Naive thymus-derived CD4-positive, alpha-beta T cell (primary cell): ENCODE results near the gene FGF18. TPM values are rescaled to one million over a fixed set of nuclear protein-coding genes. Genes with fewer than 3 reads are reported as not detected.
"Not testable (repeated sequence)": the region's sequence is repeated elsewhere in the genome, so short reads cannot be mapped to it uniquely, and the experiment has no call there.

Experiments used
- ATAC-seq: fragments of 150-1000 bp; cut with Tn5 transposase; 2 replicates; pipeline ENCODE4 v1.10.0; 2021; ENCODE audit warnings: mild to moderate bottlenecking, moderate library complexity
- CTCF ChIA-PET: fragments of 350-600 bp; sonication (Branson Sonifier 250); formaldehyde crosslinking; loops from one replicate; lab custom pipeline; 2021; ENCODE audit warnings: antibody characterized with exemption; lab: Charles Lee
- POLR2A ChIA-PET: fragments of 350-600 bp; sonication (Branson Sonifier 250); formaldehyde crosslinking; loops from one replicate; lab custom pipeline; 2021; ENCODE audit warnings: antibody characterized with exemption, inconsistent platforms; lab: Charles Lee
- DNase-seq, 9 donors: peaks; one replicate each; pipeline versions ENCODE4 v3.0.0 to v3.0.0-alpha.2; 2020 to 2022; ENCODE audit warnings: mixed read lengths in 1 of 9
- H3K27ac ChIP-seq: one replicate; pipeline ENCODE4 v1.7.0; 2013; ENCODE audit warnings: mild to moderate bottlenecking, low read depth, low read length, moderate library complexity
- H3K27me3 ChIP-seq, 2 donors: one replicate each; pipeline ENCODE4 v1.7.0; 2013; ENCODE audit warnings: low read length in 2 of 2, mild to moderate bottlenecking in 2 of 2, moderate library complexity in 2 of 2; ENCODE audit not compliant: control insufficient read depth in 2 of 2, insufficient read depth in 2 of 2
- H3K36me3 ChIP-seq, 3 experiments: 1 replicate in 2 of 3; 2 replicates in 1 of 3; pipeline ENCODE4 v1.7.0; 2013; ENCODE audit warnings: low read length in 3 of 3, mild to moderate bottlenecking in 3 of 3, moderate library complexity in 1 of 3; ENCODE audit not compliant: insufficient read depth in 3 of 3, control insufficient read depth in 2 of 3
- H3K4me1 ChIP-seq, 2 donors: one replicate each; pipeline ENCODE4 v1.7.0; 2013; ENCODE audit warnings: low read length in 2 of 2, mild to moderate bottlenecking in 2 of 2, moderate library complexity in 1 of 2; ENCODE audit not compliant: control insufficient read depth in 2 of 2, insufficient read depth in 2 of 2
- H3K4me3 ChIP-seq: 2 replicates; pipeline ENCODE4 v1.7.0; 2013; ENCODE audit warnings: mild to moderate bottlenecking, low read length
- H3K9me3 ChIP-seq, 3 experiments: 1 replicate in 2 of 3; 2 replicates in 1 of 3; pipeline ENCODE4 v1.7.0; 2013; ENCODE audit warnings: low read length in 3 of 3; ENCODE audit not compliant: control insufficient read depth in 2 of 3
- H3K27ac Mint-ChIP-seq, 9 donors: one replicate each; pipeline ENCODE4 v1.8.0; 2020 to 2022; ENCODE audit warnings: mixed read lengths in 9 of 9, mild to moderate bottlenecking in 8 of 9, moderate library complexity in 5 of 9, inconsistent platforms in 2 of 9
- H3K27me3 Mint-ChIP-seq, 5 donors: one replicate each; pipeline ENCODE4 v1.8.0; 2021 to 2022; ENCODE audit warnings: mixed read lengths in 5 of 5, mild to moderate bottlenecking in 1 of 5
- H3K36me3 Mint-ChIP-seq, 5 donors: one replicate each; pipeline ENCODE4 v1.8.0; 2020 to 2022; ENCODE audit warnings: mixed read lengths in 5 of 5, mild to moderate bottlenecking in 3 of 5, inconsistent platforms in 1 of 5
- H3K4me1 Mint-ChIP-seq, 7 donors: one replicate each; pipeline ENCODE4 v1.8.0; 2020 to 2022; ENCODE audit warnings: mixed read lengths in 7 of 7, mild to moderate bottlenecking in 3 of 7, inconsistent platforms in 1 of 7
- H3K4me3 Mint-ChIP-seq, 10 donors: one replicate each; pipeline ENCODE4 v1.8.0; 2020 to 2022; ENCODE audit warnings: mild to moderate bottlenecking in 10 of 10, mixed read lengths in 10 of 10, moderate library complexity in 6 of 10, inconsistent platforms in 2 of 10
- H3K9me3 Mint-ChIP-seq, 11 donors: one replicate each; pipeline ENCODE4 v1.8.0; 2020 to 2022; ENCODE audit warnings: mixed read lengths in 11 of 11, mild to moderate bottlenecking in 4 of 11, inconsistent platforms in 1 of 11, moderate library complexity in 1 of 11
- intact Hi-C, 2 donors: fragments of 100-400 bp; cut with micrococcal nuclease; formaldehyde crosslinking; loops; one replicate each; pipeline ENCODE4 v1.15.1; 2023
- polyA plus RNA-seq, 2 donors: library from polyadenylated mRNA; unstranded; fragments of 300-500 nt; fragmentation: Illumina TruSeq; gene quantifications; one replicate each; pipeline ENCODE4 v1.2.3, GENCODE V29; 2021
- total RNA-seq, 6 experiments: library from RNA in 5 of 6; stranded (reverse) in 5 of 6; gene quantifications; 1 replicate in 5 of 6; 2 replicates in 1 of 6; pipeline ENCODE4 v1.2.3 and lab custom pipeline; 2021 to 2026

Gene FGF18
- total and polyA plus RNA-seq, 7 experiments from 2014 or later = 0.24 to 0.44 TPM; not detected in 5

DNA sequence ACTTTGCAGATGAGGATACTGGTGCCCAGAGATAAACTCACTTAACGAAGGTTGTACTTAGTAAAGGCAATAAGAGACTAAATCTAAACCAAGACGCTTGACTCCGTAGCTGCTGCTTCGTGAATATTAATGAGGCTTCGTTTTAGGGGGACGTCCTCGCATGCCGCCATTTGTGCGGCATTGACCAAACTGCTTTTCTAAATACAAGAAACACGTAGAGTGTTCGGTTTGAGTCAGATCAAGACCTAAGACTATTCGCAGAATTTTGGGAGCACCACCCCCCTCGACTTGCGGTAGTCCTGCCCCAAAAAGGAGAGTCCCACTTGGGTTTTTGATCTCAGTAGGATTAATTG, 30.7 kb upstream of the FGF18 start:
- H3K9me3 Mint-ChIP-seq = peaks cover 0 to 9% (median 0%) of the 10 kb centered on the region in 11 donors
- Histone ChIP-seq H3K27me3 (no peaks in the 10 kb centered on the region), H3K9me3 (no peaks in the 10 kb centered on the region), H3K36me3 (peaks cover 6 to 28% (median 11%) of the 10 kb centered on the region in 3 experiments), H3K27ac (peak overlapping the region; percentile 88), H3K4me1 (peaks cover 31 to 40% of the 10 kb centered on the region in 2 donors), H3K4me3 (peak overlapping the region; percentile 91)
- DNase-seq (peak in 1 of 9 donors; percentile 46), ATAC-seq (no peak)
- CTCF ChIA-PET = no interaction called here
- peaks cover 4 to 41% (median 29%) of the 10 kb centered on the region in 5 donors for H3K36me3 Mint-ChIP-seq
- H3K4me3 Mint-ChIP-seq = peak overlapping the region; percentile 92 to 99 (median 98)
- intact Hi-C loops = loop anchor here in 1 of 2 donors (2.0 to 10.0 kb wide), 7 partner anchors 799 to 1936 kb away; partner anchors contain the start of genes CREBRF, DUSP1, RPL26L1 and SPDL1
- H3K4me1 Mint-ChIP-seq = peaks cover 37 to 65% (median 60%) of the 10 kb centered on the region in 7 donors
- peaks cover 0 to 6% (median 0%) of the 10 kb centered on the region in 5 donors for H3K27me3 Mint-ChIP-seq
- H3K27ac Mint-ChIP-seq = peak overlapping the region; percentile 96 to 100 (median 98)
- POLR2A ChIA-PET = interaction anchor here (1.0 to 4.6 kb wide), 8 partner anchors 8 to 1751 kb away, joined by 3 to 27 read pairs (median 4); partner anchors contain the start of gene FBXW11

DNA sequence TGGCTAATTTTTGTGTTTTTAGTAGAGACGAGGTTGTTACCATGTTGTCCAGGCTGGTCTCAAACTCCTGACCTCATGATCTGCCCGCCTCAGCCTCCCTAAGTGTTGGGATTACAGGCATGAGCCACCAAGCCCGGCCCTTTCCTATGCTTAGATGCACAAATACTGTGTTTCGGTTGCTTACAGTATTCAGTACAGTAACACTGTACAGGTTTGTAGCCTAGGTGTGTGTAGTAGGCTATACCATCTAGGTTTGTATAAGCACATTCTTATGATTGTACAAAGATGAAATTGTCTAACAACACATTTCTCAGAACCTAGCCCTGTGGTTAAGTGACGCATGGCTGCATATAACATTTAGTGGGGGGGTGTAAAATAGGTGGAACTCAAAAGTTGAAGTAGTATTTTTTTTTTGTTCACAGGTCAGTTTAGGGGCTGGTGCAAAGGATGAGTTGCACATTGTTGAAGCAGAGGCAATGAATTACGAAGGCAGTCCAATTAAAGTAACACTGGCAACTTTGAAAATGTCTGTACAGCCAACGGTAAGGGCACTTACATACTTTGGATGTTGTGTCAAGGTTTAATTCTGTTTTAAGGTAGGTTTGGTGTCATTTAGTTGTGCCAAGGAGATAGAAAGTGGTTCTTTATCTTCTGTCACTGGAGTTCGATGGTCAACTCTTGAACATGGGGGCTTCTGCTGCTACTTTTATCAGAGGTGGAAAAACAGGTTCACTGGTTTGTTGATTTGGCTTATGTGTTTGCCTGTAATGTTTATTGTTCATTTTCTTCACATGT, 28.4 kb upstream of the FGF18 start:
- CTCF ChIA-PET = no interaction called here

DNA sequence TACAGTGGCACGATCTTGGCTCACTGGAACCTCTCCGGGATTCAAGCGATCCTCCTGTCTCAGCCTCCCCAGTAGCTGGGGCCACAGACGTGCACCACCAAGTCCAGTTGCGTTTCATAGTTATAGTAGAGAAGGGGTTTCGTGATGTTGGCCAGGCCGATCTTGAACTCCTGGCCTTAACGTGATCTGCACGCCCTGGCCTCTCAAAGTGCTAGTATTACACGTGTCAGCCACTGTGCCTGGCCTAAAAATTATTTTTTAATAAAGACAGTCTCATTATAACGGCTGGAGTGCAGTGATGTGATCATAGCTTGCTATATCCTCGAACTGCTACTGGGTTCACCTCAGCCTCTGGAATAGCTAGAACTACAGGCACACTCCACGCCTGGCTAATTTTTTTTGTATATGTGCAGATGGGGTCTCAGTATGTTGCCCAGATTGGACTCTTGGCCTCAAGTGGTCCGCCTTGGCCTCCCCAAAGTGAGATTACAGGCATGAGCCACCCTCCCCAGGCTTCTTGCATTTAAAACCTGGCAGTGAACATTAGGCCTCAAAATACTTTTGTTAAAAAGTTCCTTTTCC, 27.4 kb upstream of the FGF18 start:
- no peak overlapping the region for H3K27ac ChIP-seq
- POLR2A ChIA-PET = no interaction called here

More for the DNA sequence above, 28.4 kb upstream of the FGF18 start:
- H3K4me3 ChIP-seq = peak overlapping the region; percentile 14
- Mint-ChIP-seq H3K27me3 (peaks cover 0 to 6% (median 0%) of the 10 kb centered on the region in 5 donors), H3K36me3 (peaks cover 4 to 52% (median 37%) of the 10 kb centered on the region in 5 donors), H3K4me3 (peak overlapping the region; percentile 38 to 98 (median 62)), H3K9me3 (peaks cover 0 to 9% (median 0%) of the 10 kb centered on the region in 11 donors), H3K4me1 (peaks cover 44 to 73% (median 66%) of the 10 kb centered on the region in 7 donors), H3K27ac (peak overlapping the region; percentile 6 to 96 (median 23))
- DNase-seq (no peak), ATAC-seq (no peak)
- H3K27me3 ChIP-seq = no peaks in the 10 kb centered on the region
- H3K36me3 ChIP-seq = peaks cover 12 to 51% (median 17%) of the 10 kb centered on the region in 3 experiments
- H3K4me1 ChIP-seq = peaks cover 31 to 40% of the 10 kb centered on the region in 2 donors
- no peaks in the 10 kb centered on the region for H3K9me3 ChIP-seq
- no peak overlapping the region for H3K27ac ChIP-seq
- intact Hi-C loops = loop anchor here in 1 of 2 donors (2.0 kb wide), 1 partner anchor 18 kb away; no protein-coding TSS in a partner anchor
- POLR2A ChIA-PET = no interaction called here

DNA sequence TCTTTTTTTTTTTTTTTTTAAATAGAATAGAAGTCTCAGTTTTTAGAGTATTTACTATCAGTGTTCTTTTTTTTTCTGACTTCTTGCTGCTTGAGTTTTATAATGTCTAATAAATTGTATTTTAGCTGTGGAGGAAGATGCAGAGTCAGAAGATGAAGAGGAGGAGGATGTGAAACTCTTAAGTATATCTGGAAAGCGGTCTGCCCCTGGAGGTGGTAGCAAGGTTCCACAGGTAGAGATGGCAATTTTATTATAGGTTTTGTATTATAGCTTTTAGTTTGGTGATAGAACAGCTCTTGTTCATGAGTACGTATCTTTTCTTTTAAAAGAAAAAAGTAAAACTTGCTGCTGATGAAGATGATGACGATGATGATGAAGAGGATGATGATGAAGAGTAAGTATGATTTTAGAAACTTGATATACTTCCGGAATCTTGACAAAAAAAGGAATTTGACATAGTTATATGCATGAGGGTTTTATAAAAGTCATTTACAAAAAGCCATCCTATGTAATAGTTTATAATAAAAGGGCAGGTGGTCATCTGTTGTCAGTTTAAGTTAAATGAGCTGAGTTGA, 26.8 kb upstream of the FGF18 start:
- Mint-ChIP-seq H3K27ac (peak overlapping the region in 2 of 9 donors; percentile 43 to 49), H3K27me3 (peaks cover 0 to 2% (median 0%) of the 10 kb centered on the region in 5 donors), H3K9me3 (peaks cover 0 to 9% (median 0%) of the 10 kb centered on the region in 11 donors), H3K4me3 (peak overlapping the region in 4 of 10 donors; percentile 20 to 34 (median 25)), H3K36me3 (peaks cover 4 to 62% (median 44%) of the 10 kb centered on the region in 5 donors), H3K4me1 (peaks cover 50 to 78% (median 71%) of the 10 kb centered on the region in 7 donors)
- Histone ChIP-seq H3K4me3 (no peak overlapping the region), H3K36me3 (peaks cover 12 to 67% (median 21%) of the 10 kb centered on the region in 3 experiments), H3K27me3 (no peaks in the 10 kb centered on the region), H3K27ac (no peak overlapping the region), H3K9me3 (no peaks in the 10 kb centered on the region), H3K4me1 (peaks cover 31 to 40% of the 10 kb centered on the region in 2 donors)
- CTCF ChIA-PET = interaction anchor here (0.6 kb wide), 2 partner anchors 9 to 476 kb away, joined by 3 read pairs; no protein-coding TSS in a partner anchor
- DNase-seq = no peak
- no peak for ATAC-seq
- intact Hi-C loops = loop anchor here in 1 of 2 donors (2.0 kb wide), 1 partner anchor 14 kb away; no protein-coding TSS in a partner anchor
- POLR2A ChIA-PET = no interaction called here

More for the DNA sequence above, 27.4 kb upstream of the FGF18 start:
- intact Hi-C loops = loop anchor here (2.0 kb wide), 2 partner anchors 15 to 17 kb away; no protein-coding TSS in a partner anchor
- peaks cover 0 to 9% (median 0%) of the 10 kb centered on the region in 11 donors for H3K9me3 Mint-ChIP-seq
- Histone ChIP-seq H3K36me3 (peaks cover 12 to 61% (median 18%) of the 10 kb centered on the region in 3 experiments), H3K9me3 (no peaks in the 10 kb centered on the region), H3K27me3 (no peaks in the 10 kb centered on the region), H3K4me3 (no peak overlapping the region), H3K4me1 (peaks cover 31 to 40% of the 10 kb centered on the region in 2 donors)
- ATAC-seq = no peak
- no peak overlapping the region for H3K27ac Mint-ChIP-seq
- no peak overlapping the region for H3K4me3 Mint-ChIP-seq
- peaks cover 4 to 57% (median 40%) of the 10 kb centered on the region in 5 donors for H3K36me3 Mint-ChIP-seq
- peaks cover 48 to 78% (median 68%) of the 10 kb centered on the region in 7 donors for H3K4me1 Mint-ChIP-seq
- peaks cover 0 to 6% (median 0%) of the 10 kb centered on the region in 5 donors for H3K27me3 Mint-ChIP-seq
- CTCF ChIA-PET = interaction anchor here (0.6 kb wide), 1 partner anchor 476 kb away, joined by 3 read pairs; no protein-coding TSS in a partner anchor
- no peak for DNase-seq

DNA sequence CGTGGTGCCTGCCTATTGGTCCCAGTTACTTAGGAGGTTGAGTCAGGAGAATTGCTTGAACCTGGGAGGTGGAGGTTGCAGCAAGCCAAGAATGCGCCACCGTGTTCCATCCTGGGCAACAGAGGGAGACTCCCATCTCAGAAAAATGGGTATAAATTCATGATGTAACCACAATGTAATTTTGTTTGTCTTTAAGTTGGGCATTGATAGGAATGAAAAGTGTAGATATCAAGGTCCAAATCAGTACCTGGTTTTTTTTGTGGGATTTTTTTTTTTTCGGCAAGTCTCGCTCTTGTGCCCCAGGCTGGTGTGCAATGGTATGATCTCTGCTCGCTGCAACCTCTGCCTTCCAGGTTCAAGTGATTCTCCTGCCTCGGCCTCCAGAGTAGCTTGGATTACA, 24.4 kb upstream of the FGF18 start:
- Histone ChIP-seq H3K4me1 (peaks cover 20% of the 10 kb centered on the region in 2 donors), H3K9me3 (no peaks in the 10 kb centered on the region), H3K27me3 (no peaks in the 10 kb centered on the region), H3K27ac (no peak overlapping the region), H3K36me3 (peaks cover 16 to 86% (median 23%) of the 10 kb centered on the region in 3 experiments), H3K4me3 (no peak overlapping the region)
- no peak for DNase-seq
- Mint-ChIP-seq H3K4me1 (peaks cover 30 to 79% (median 70%) of the 10 kb centered on the region in 7 donors), H3K9me3 (no peaks in the 10 kb centered on the region), H3K4me3 (peak overlapping the region in 1 of 10 donors; percentile 18), H3K27ac (peak overlapping the region in 2 of 9 donors; percentile 15 to 28), H3K36me3 (peaks cover 4 to 57% (median 47%) of the 10 kb centered on the region in 5 donors), H3K27me3 (no peaks in the 10 kb centered on the region)
- ChIA-PET CTCF (no interaction called here), POLR2A (no interaction called here)
- ATAC-seq = no peak
- intact Hi-C loops = no loop called here

DNA sequence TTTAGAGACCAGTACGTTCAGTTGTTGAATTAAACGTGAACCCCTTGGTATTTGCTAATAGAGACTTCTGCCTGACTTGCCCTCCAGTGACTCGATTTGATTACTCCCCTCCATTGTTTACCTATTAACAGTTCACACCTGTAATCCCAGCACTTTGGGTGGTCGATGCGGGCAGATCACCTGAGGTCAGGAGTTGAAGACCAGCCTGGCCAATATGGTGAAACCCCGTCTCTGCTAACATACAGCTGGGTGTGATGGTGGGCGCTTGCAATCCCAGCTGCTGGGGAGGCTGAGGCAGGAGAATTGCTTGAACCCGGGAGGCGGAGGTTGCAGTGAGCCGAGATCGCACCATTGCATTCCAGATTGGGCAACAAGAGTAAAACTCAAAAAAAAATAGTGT, 22.9 kb upstream of the FGF18 start:
- ATAC-seq, H3K9me3 Mint-ChIP-seq, H3K27me3 ChIP-seq, H3K4me1 ChIP-seq, intact Hi-C loops, H3K27ac ChIP-seq, H3K27me3 Mint-ChIP-seq, DNase-seq, CTCF ChIA-PET, H3K9me3 ChIP-seq, H3K4me3 ChIP-seq: not testable (repeated sequence)
- peaks cover 18 to 66% (median 57%) of the 10 kb centered on the region in 7 donors for H3K4me1 Mint-ChIP-seq
- POLR2A ChIA-PET = interaction anchor here (1.5 kb wide), 1 partner anchor 8 kb away, joined by 5 read pairs; the partner anchor contains the start of gene NPM1
- peak overlapping the region in 2 of 10 donors; percentile 17 to 24 for H3K4me3 Mint-ChIP-seq
- peak overlapping the region in 2 of 9 donors; percentile 13 to 51 for H3K27ac Mint-ChIP-seq
- H3K36me3 Mint-ChIP-seq = peaks cover 4 to 64% (median 47%) of the 10 kb centered on the region in 5 donors
- H3K36me3 ChIP-seq = peaks cover 25 to 93% (median 37%) of the 10 kb centered on the region in 3 experiments
